K562 (cell line): Measurements from ENCODE around the gene EML3. TPM values are rescaled to one million over a fixed set of nuclear protein-coding genes. Genes with fewer than 3 reads are reported as not detected.
A peak's percentile ranks its signal among the peaks of the same experiment; 100 is the strongest.

Experiments used
- DPF2 ChIP-seq: fragments of 450-650 bp; IDR thresholded peaks from 2 replicates; pipeline ENCODE4 v1.6.1; 2016
- E2F5 ChIP-seq: sonication (generic); formaldehyde crosslinking; IDR thresholded peaks from 2 replicates; pipeline ENCODE4 v1.8.0; 2022; ENCODE audit warnings: mild to moderate bottlenecking, missing genetic modification reagents
- E2F6 ChIP-seq, 2 experiments: IDR thresholded peaks; 2 replicates each; pipeline ENCODE4 v1.6.1; 2011; ENCODE audit warnings: borderline replicate concordance in 1 of 2, control low read depth in 1 of 2, low read depth in 1 of 2, low read length in 1 of 2, mild to moderate bottlenecking in 1 of 2, mixed read lengths in 1 of 2, moderate library complexity in 1 of 2; ENCODE audit not compliant: insufficient read depth in 1 of 2, insufficient read length in 1 of 2, poor library complexity in 1 of 2, severe bottlenecking in 1 of 2; ENCODE audit errors: extremely low read depth in 1 of 2
- ELF2 ChIP-seq: fragments of 250-450 bp; sonication (Bioruptor Pico); IDR thresholded peaks from 2 replicates; pipeline ENCODE4 v1.5.0; 2021; ENCODE audit warnings: mild to moderate bottlenecking
- ERF ChIP-seq: fragments of 450-650 bp; formaldehyde crosslinking; IDR thresholded peaks from 2 replicates; pipeline ENCODE4 v1.4.0; 2020; ENCODE audit warnings: mild to moderate bottlenecking, mixed read lengths
- ETV5 ChIP-seq: sonication (generic); formaldehyde crosslinking; IDR thresholded peaks from 2 replicates; pipeline ENCODE4 v1.4.0; 2020; ENCODE audit warnings: low read depth, mild to moderate bottlenecking, missing genetic modification reagents
- GATAD2A ChIP-seq: fragments of 450-650 bp; IDR thresholded peaks from 2 replicates; pipeline ENCODE4 v1.6.1; 2017
- GTF2E2 ChIP-seq: fragments of 200-800 bp; sonication (Bioruptor generic); IDR thresholded peaks from 2 replicates; pipeline ENCODE4 v1.6.1; 2016; ENCODE audit warnings: missing genetic modification characterization, missing compliant biosample characterization
- HSF4 ChIP-seq: fragments of 250-450 bp; sonication (Bioruptor Pico); IDR thresholded peaks from 2 replicates; pipeline ENCODE4 v2.1.2; 2022; ENCODE audit warnings: mild to moderate bottlenecking, moderate library complexity, borderline replicate concordance
- ID3 ChIP-seq, 2 experiments: fragments of 250-450 bp in 1 of 2; fragments of 450-650 bp in 1 of 2; sonication (Bioruptor Pico) in 1 of 2; IDR thresholded peaks; 2 replicates each; pipeline versions ENCODE4 v1.6.1 to v1.8.0; 2016 to 2021; ENCODE audit warnings: mild to moderate bottlenecking in 2 of 2, moderate library complexity in 2 of 2, missing compliant biosample characterization in 1 of 2, missing genetic modification characterization in 1 of 2
- IRF1 ChIP-seq: sonication (generic); formaldehyde crosslinking; IDR thresholded peaks from 2 replicates; pipeline ENCODE4 v1.8.0; 2022; ENCODE audit warnings: missing genetic modification reagents, mild to moderate bottlenecking, borderline replicate concordance
- IRF2 ChIP-seq: sonication (generic); formaldehyde crosslinking; IDR thresholded peaks from 2 replicates; pipeline ENCODE4 v1.8.1; 2022; ENCODE audit warnings: mild to moderate bottlenecking, missing genetic modification reagents
- MTA1 ChIP-seq: fragments of 450-650 bp; IDR thresholded peaks from 2 replicates; pipeline ENCODE4 v1.6.1; 2017; ENCODE audit warnings: borderline replicate concordance
- RAD51 ChIP-seq: fragments of 450-650 bp; IDR thresholded peaks from 2 replicates; pipeline ENCODE4 v1.7.1; 2016; ENCODE audit warnings: low read depth, mild to moderate bottlenecking, borderline replicate concordance
- RBBP5 ChIP-seq: fragments of 200-600 bp; sonication (generic); IDR thresholded peaks from 2 replicates; pipeline ENCODE4 v1.6.1; 2012; ENCODE audit warnings: borderline replicate concordance, mild to moderate bottlenecking, low read length, control low read depth, inconsistent platforms; ENCODE audit not compliant: insufficient read depth, poor library complexity, severe bottlenecking
- RBM39 ChIP-seq: fragments of 200-400 bp; formaldehyde crosslinking; optimal IDR thresholded peaks from 2 replicates; pipeline ENCODE3; 2018; ENCODE audit warnings: low read depth, low read length
- SETDB1 ChIP-seq: IDR thresholded peaks from one replicate; pipeline ENCODE4 v1.6.1; 2012; ENCODE audit warnings: low read length, control low read depth, inconsistent platforms
- SUPT5H ChIP-seq: fragments of 450-650 bp; IDR thresholded peaks from 2 replicates; pipeline ENCODE4 v1.6.1; 2016
- TEAD4 ChIP-seq, 2 experiments: sonication (generic) in 1 of 2; formaldehyde crosslinking in 1 of 2; IDR thresholded peaks; 2 replicates each; pipeline versions ENCODE4 v1.6.1 to v1.8.0; 2012 to 2022; ENCODE audit warnings: borderline replicate concordance in 1 of 2, inconsistent platforms in 1 of 2, low read length in 1 of 2, mild to moderate bottlenecking in 1 of 2, missing genetic modification reagents in 1 of 2
- TRIM28 ChIP-seq: fragments of 450-650 bp; IDR thresholded peaks from 2 replicates; pipeline ENCODE4 v1.6.1; 2017
- ZNF583 ChIP-seq: fragments of 250-450 bp; sonication (Bioruptor Pico); IDR thresholded peaks from 2 replicates; pipeline ENCODE4 v1.4.0; 2020
- ZNF644 ChIP-seq: fragments of 200-800 bp; sonication (Bioruptor generic); IDR thresholded peaks from 2 replicates; pipeline ENCODE4 v1.6.1; 2016; ENCODE audit warnings: low read depth, missing genetic modification characterization, missing compliant biosample characterization
- ZNF717 ChIP-seq: fragments of 250-450 bp; sonication (Bioruptor Pico); IDR thresholded peaks from 2 replicates; pipeline ENCODE4 v1.5.0; 2021
- polyA plus RNA-seq, 8 experiments: library from polyadenylated mRNA; depleted of rRNA in 4 of 8; stranded (reverse) in 5 of 8; unstranded in 3 of 8; fragments of >200 nt; fragmentation: Nextera tagmentation in 2 of 8; fragmentation: Illumina TruSeq in 1 of 8; extraction: Ambion mirVana in 2 of 8; extraction: Trizol in 1 of 8; gene quantifications; 2 replicates each; pipeline versions ENCODE4 v1.2.1 to v1.2.3, GENCODE V29; 2011 to 2014; ENCODE audit warnings: inconsistent platforms in 1 of 8, missing spikeins in 1 of 8
- total RNA-seq, 7 experiments: library from RNA; depleted of rRNA in 6 of 7; stranded (reverse); fragments of >200 nt in 6 of 7; fragmentation: Illumina TruSeq in 2 of 7; extraction: Trizol in 2 of 7; gene quantifications; 2 replicates each; pipeline versions ENCODE4 v1.2.1 to v1.2.3, GENCODE V29; 2011 to 2021; ENCODE audit warnings: low replicate concordance in 1 of 7

Gene EML3
- total and polyA plus RNA-seq, 9 of the 15 experiments (the other 6 are each of a cell fraction or from before 2014, with no cell fraction given): 0.32 to 90.5 (median 26.4) TPM

GRCh38 chr11:62645946-62646824, 33.6 kb upstream of the EML3 start, which contains the start of gene GANAB (continued):
- TF ChIP-seq TEAD4 (IDR thresholded peaks at IDR 0.05; ENCODE audit: low read length): peak; percentile 60; the same call in 1 of the 2 replicates
- no peak for TF ChIP-seq TEAD4 (CRISPR knock-in tag; IDR thresholded peaks at IDR 0.05; ENCODE audit: borderline replicate concordance)
- no peak for TF ChIP-seq IRF2 (CRISPR knock-in tag)
- TF ChIP-seq SETDB1: peak; percentile 72
- TF ChIP-seq TRIM28: 0 out of 2 replicates have a peak, but pooled peaks have one; percentile 35
- TF ChIP-seq ZNF717 (CRISPR knock-in tag): no peak
- TF ChIP-seq MTA1: no peak
- TF ChIP-seq DPF2: peak; percentile 20; the same call in 1 of the 2 replicates
- peak; percentile 11 to 80 for TF ChIP-seq E2F6 (IDR thresholded peaks at IDR 0.05; ENCODE audit: borderline replicate concordance in 1 of 2, extremely low read depth in 1 of 2, insufficient read depth in 1 of 2, insufficient read length in 1 of 2, low read depth in 1 of 2, low read length in 1 of 2, poor library complexity in 1 of 2, severe bottlenecking in 1 of 2)
- no peak for TF ChIP-seq ID3 (CRISPR knock-in tag; IDR thresholded peaks at IDR 0.05)
- peak; percentile 55; the same call in 1 of the 2 replicates for TF ChIP-seq ID3 (tag; IDR thresholded peaks at IDR 0.05)
- no peak for TF ChIP-seq ETV5 (CRISPR knock-in tag)
- peak; percentile 71; the same call in 1 of the 2 replicates for TF ChIP-seq E2F5 (CRISPR knock-in tag)
- TF ChIP-seq RBM39: no peak
- 0 out of 2 replicates have a peak, but pooled peaks have one; percentile 53 for TF ChIP-seq ZNF583 (CRISPR knock-in tag)
- TF ChIP-seq ZNF644 (tag): no peak
- peak; percentile 73; the same call in 1 of the 2 replicates for TF ChIP-seq ERF (CRISPR knock-in tag)
- no peak for TF ChIP-seq IRF1 (CRISPR knock-in tag)
- TF ChIP-seq HSF4: no peak
- no peak for TF ChIP-seq GATAD2A
- 0 out of 2 replicates have a peak, but pooled peaks have one; percentile 48 for TF ChIP-seq ELF2 (CRISPR knock-in tag)
- TF ChIP-seq GTF2E2: peak; percentile 80; the same call in 1 of the 2 replicates
- TF ChIP-seq SUPT5H: peak; percentile 93
- peak; percentile 85 for TF ChIP-seq RBBP5
- TF ChIP-seq RAD51: no peak
